T1000 (cell line): ENCODE data around the gene C4B.
A peak's percentile ranks its signal among the peaks of the same experiment; 100 is the strongest.

Experiments
- DNase-seq: peaks from one replicate; lab custom pipeline; 2025; ENCODE audit warnings: mixed read lengths; lab: John Stamatoyannopoulos, UW

C4B gene

GRCh38 chr6:32081168-32081990, 66.8 kb downstream of the C4B start:
- DNase-seq = peak; percentile 62

GRCh38 chr6:32082478-32082877, 67.9 kb downstream of the C4B start:
- DNase-seq = no peak

GRCh38 chr6:32082935-32083334, 68.3 kb downstream of the C4B start:
- peak; percentile 74 for DNase-seq

- no peak for DNase-seq
Observed at GRCh38 chr6:32083812-32084768, 69.5 kb downstream of the C4B start.

GRCh38 chr6:32084780-32085179, 70.2 kb downstream of the C4B start:
- no peak for DNase-seq
